ENCODE measurements around the gene INTS1. TPM values are rescaled to one million over a fixed set of nuclear protein-coding genes. Genes with fewer than 3 reads are reported as not detected.

INTS1 gene
- total RNA-seq, 1 donor, result 53.1 TPM

GRCh38 chr7:1537535-1538412 lies 33.6 kb upstream of the INTS1 start:
- peak; percentile 99 for DNase-seq (ENCODE audit: low read depth)
- no peak for TF ChIP-seq CTCF (IDR thresholded peaks at IDR 0.05; ENCODE audit: insufficient read depth, low read length)
- H3K4me3 ChIP-seq (ENCODE audit: low read depth, low read length), result peak overlapping the region; percentile 70

GRCh38 chr7:1536743-1537534 lies 32.8 kb upstream of the INTS1 start:
- H3K4me3 ChIP-seq (ENCODE audit: low read depth, low read length), result peak overlapping the region; percentile 70
- DNase-seq (ENCODE audit: low read depth), result peak; percentile 99
- TF ChIP-seq CTCF (IDR thresholded peaks at IDR 0.05; ENCODE audit: insufficient read depth, low read length), result no peak

GRCh38 chr7:1536455-1536742 lies 32.2 kb upstream of the INTS1 start:
- DNase-seq (ENCODE audit: low read depth), result no peak
- H3K4me3 ChIP-seq (ENCODE audit: low read depth, low read length), result no peak overlapping the region
- TF ChIP-seq CTCF (IDR thresholded peaks at IDR 0.05; ENCODE audit: insufficient read depth, low read length), result no peak

- TF ChIP-seq CTCF (IDR thresholded peaks at IDR 0.05; ENCODE audit: insufficient read depth, low read length), result no peak
- H3K4me3 ChIP-seq (ENCODE audit: low read depth, low read length), result no peak overlapping the region
- no peak for DNase-seq (ENCODE audit: low read depth)
Observed at GRCh38 chr7:1535701-1536454, 31.7 kb upstream of the INTS1 start.

GRCh38 chr7:1535100-1535458 lies 30.9 kb upstream of the INTS1 start:
- DNase-seq (ENCODE audit: low read depth), result no peak
- TF ChIP-seq CTCF (IDR thresholded peaks at IDR 0.05; ENCODE audit: insufficient read depth, low read length), result no peak
- no peak overlapping the region for H3K4me3 ChIP-seq (ENCODE audit: low read depth, low read length)

- no peak for DNase-seq (ENCODE audit: low read depth)
- TF ChIP-seq CTCF (IDR thresholded peaks at IDR 0.05; ENCODE audit: insufficient read depth, low read length), result no peak
- no peak overlapping the region for H3K4me3 ChIP-seq (ENCODE audit: low read depth, low read length)
Observed at GRCh38 chr7:1534330-1535099, 30.3 kb upstream of the INTS1 start.
